Heart left ventricle (tissue), 16 donors: Measurements from ENCODE around the gene SACS. TPM values are rescaled to one million over a fixed set of nuclear protein-coding genes. Genes with fewer than 3 reads are reported as not detected.

Experiments
- ATAC-seq, 4 donors: fragments of 200-7000 bp; cut with Tn5 transposase; one replicate each; pipeline ENCODE4 v1.9.1; 2020 to 2022; ENCODE audit warnings: moderate library complexity in 4 of 4, mild to moderate bottlenecking in 3 of 4, moderate number of reproducible peaks in 1 of 4
- DNase-seq, 5 donors: peaks; one replicate each; pipeline ENCODE4 v3.0.0-alpha.2; 2020
- H3K27ac ChIP-seq, 12 donors: fragments of 200-600 bp; sonication (generic) in 4 of 12; one replicate each; pipeline versions ENCODE4 v1.5.0 to v1.8.0; 2016 to 2022; ENCODE audit warnings: mild to moderate bottlenecking in 2 of 12
- H3K27me3 ChIP-seq, 9 donors: fragments of 200-600 bp; sonication (generic) in 2 of 9; one replicate each; pipeline versions ENCODE4 v1.5.1 to v1.8.0; 2016 to 2022; ENCODE audit warnings: mild to moderate bottlenecking in 3 of 9
- H3K36me3 ChIP-seq, 9 donors: fragments of 200-600 bp; sonication (generic) in 2 of 9; one replicate each; pipeline versions ENCODE4 v1.5.0 to v1.8.0; 2018 to 2022; ENCODE audit warnings: mild to moderate bottlenecking in 2 of 9
- H3K4me1 ChIP-seq, 12 donors: fragments of 200-600 bp; sonication (generic) in 4 of 12; one replicate each; pipeline versions ENCODE4 v1.5.0 to v1.8.0; 2016 to 2022; ENCODE audit warnings: mild to moderate bottlenecking in 3 of 12
- H3K4me3 ChIP-seq, 12 donors: fragments of 200-600 bp; sonication (generic) in 4 of 12; one replicate each; pipeline versions ENCODE4 v1.5.0 to v1.8.0; 2017 to 2022; ENCODE audit warnings: mild to moderate bottlenecking in 9 of 12, moderate library complexity in 4 of 12
- H3K9me3 ChIP-seq, 12 donors: fragments of 200-600 bp; sonication (generic) in 4 of 12; one replicate each; pipeline versions ENCODE4 v1.5.0 to v1.8.0; 2016 to 2022; ENCODE audit warnings: mild to moderate bottlenecking in 1 of 12
- CTCF ChIP-seq, 12 donors: fragments of 200-600 bp; sonication (generic) in 4 of 12; IDR thresholded peaks; one replicate each; pipeline versions ENCODE4 v1.5.0 to v1.8.0; 2018 to 2022; ENCODE audit warnings: antibody characterized with exemption in 12 of 12, mild to moderate bottlenecking in 5 of 12
- POLR2A ChIP-seq, 2 donors: fragments of 450-650 bp; IDR thresholded peaks; one replicate each; pipeline ENCODE4 v1.6.1; 2017; ENCODE audit warnings: antibody characterized with exemption in 2 of 2, mild to moderate bottlenecking in 2 of 2, moderate library complexity in 2 of 2
- WGBS, 4 donors: extraction: QIAGEN DNeasy Blood & Tissue Kit in 2 of 4; methylation state at CpG; one replicate each; pipeline versions ENCODE4 v1.1.5 to v1.1.7; 2013 to 2018; 5-methylcytosine and 5-hydroxymethylcytosine counted together
- intact Hi-C, 10 donors: fragments of 100-400 bp; cut with DNase I; formaldehyde crosslinking; loops; one replicate each; pipeline versions ENCODE4 v1.11.1 to v1.14.2; 2022
- polyA plus RNA-seq, 2 donors: library from polyadenylated mRNA; stranded (reverse); fragments of 200-250 nt; gene quantifications; one replicate each; pipeline ENCODE4 v1.2.3, GENCODE V29; 2013
- total RNA-seq, 9 donors: library from RNA; depleted of rRNA in 2 of 9; stranded (reverse); fragments of >200 nt in 2 of 9; fragmentation: NEBNext Ultra II Directional in 3 of 9; extraction: Animal tissue kit (Norgen Biotek cat#: 25700) in 3 of 9; gene quantifications; one replicate each; pipeline versions ENCODE4 v1.1.0 to v1.2.4, GENCODE V29; 2016 to 2023
- donor health status: ischemic (EF 13 %, LVEDD 7.1; RV severe dilation, severe dysfunction).
- donor health status: healthy with polysubstance abuse.
- donor health status: DM: no; HTN: yes; CAD: no.
- donor health status: DM: no; HTN: no; CAD: no.
- donor health status: ischemic (EF 25% LVEDD 6.9; RV normal size, moderate dysfunction).
- donor health status: ischemic (EF 25% LVEDD 5.7; RV mildly dilated, moderate dysfunction).
- donor health status: healthy.
- donor health status: DM: yes; HTN: yes; CAD: no.
- donor health status: ischemic (EF 35%, LVEDD 5.7; RV mildly dilated, moderate dysfunction).
- donor health status: nonischemic (EF 11% LVEDD 7.7; RV severe dilation, severe dysfunction).
- donor health status: DM: yes; HTN: yes; CAD: no.
- donor health status: PGD.
- donor health status: ischemic (EF 29% LVEDD 5.4; RV normal size, mild dysfunction).
- donor health status: nonischemic (EF 23%, LVEDD 6.1; RV moderate dilation, normal function).

The SACS gene
- total and polyA plus RNA-seq, 11 donors = 2.8 to 29.3 (median 19.7) TPM

- 91 to 99% (median 96%) methylated on average over 3 of the region's 3 CpGs for WGBS, 4 donors
- no peak overlapping the region for H3K4me3 ChIP-seq
- H3K27me3 ChIP-seq = no peaks in the 10 kb centered on the region
- no peaks in the 10 kb centered on the region for H3K9me3 ChIP-seq
- TF ChIP-seq POLR2A (IDR thresholded peaks at IDR 0.05) (no peak), CTCF (IDR thresholded peaks at IDR 0.05) (no peak)
- H3K27ac ChIP-seq = no peak overlapping the region
- DNase-seq (no peak), ATAC-seq (no peak)
- H3K4me1 ChIP-seq = peaks cover 0 to 17% (median 4%) of the 10 kb centered on the region in 12 donors
- intact Hi-C loops = loop anchor here in 1 of 10 donors (10.0 kb wide), 1 partner anchor 509 kb away; no protein-coding TSS in a partner anchor
- peaks cover 2 to 94% (median 89%) of the 10 kb centered on the region in 9 donors for H3K36me3 ChIP-seq
These were observed 67.8 kb downstream of the SACS start for GRCh38 chr13:23365652-23366051.

- TF ChIP-seq POLR2A (IDR thresholded peaks at IDR 0.05) (no peak), CTCF (IDR thresholded peaks at IDR 0.05) (no peak)
- peaks cover 0 to 20% (median 4%) of the 10 kb centered on the region in 12 donors for H3K4me1 ChIP-seq
- H3K4me3 ChIP-seq = no peak overlapping the region
- H3K36me3 ChIP-seq = peaks cover 0 to 96% (median 78%) of the 10 kb centered on the region in 9 donors
- intact Hi-C loops = loop anchor here in 1 of 10 donors (10.0 kb wide), 1 partner anchor 515 kb away; no protein-coding TSS in a partner anchor
- H3K27ac ChIP-seq = no peak overlapping the region
- no peaks in the 10 kb centered on the region for H3K27me3 ChIP-seq
- 90 to 100% (median 99%) methylated on average over 1 of the region's 1 CpG for WGBS, 4 donors
- no peak for ATAC-seq
- no peak for DNase-seq
- no peaks in the 10 kb centered on the region for H3K9me3 ChIP-seq
These were observed 73.6 kb downstream of the SACS start for GRCh38 chr13:23359882-23360281.

- Histone ChIP-seq H3K36me3 (peaks cover 0 to 97% (median 78%) of the 10 kb centered on the region in 9 donors), H3K27me3 (no peaks in the 10 kb centered on the region), H3K9me3 (no peaks in the 10 kb centered on the region), H3K4me1 (peaks cover 0 to 16% (median 2%) of the 10 kb centered on the region in 12 donors), H3K4me3 (no peak overlapping the region), H3K27ac (no peak overlapping the region)
- intact Hi-C loops = no loop called here
- 61 to 78% (median 72%) methylated on average over 1 of the region's 1 CpG for WGBS, 4 donors
- DNase-seq (no peak), ATAC-seq (no peak)
- no peak for TF ChIP-seq CTCF (IDR thresholded peaks at IDR 0.05)
- TF ChIP-seq POLR2A (IDR thresholded peaks at IDR 0.05) = no peak
These were observed 76.2 kb downstream of the SACS start for GRCh38 chr13:23357349-23357748.

GRCh38 chr13:23356368-23356767, 77.1 kb downstream of the SACS start:
- 89 to 100% (median 91%) methylated on average over 2 of the region's 2 CpGs for WGBS, 4 donors
- no peak for TF ChIP-seq CTCF (IDR thresholded peaks at IDR 0.05)
- no peak for TF ChIP-seq POLR2A (IDR thresholded peaks at IDR 0.05)
- peaks cover 0 to 99% (median 77%) of the 10 kb centered on the region in 9 donors for H3K36me3 ChIP-seq

More at GRCh38 chr13:23356368-23356767, 77.1 kb downstream of the SACS start:
- H3K9me3 ChIP-seq = no peaks in the 10 kb centered on the region
- no peak overlapping the region for H3K4me3 ChIP-seq
- no peak for ATAC-seq
- no peak for DNase-seq
- H3K27ac ChIP-seq = no peak overlapping the region
- no peaks in the 10 kb centered on the region for H3K27me3 ChIP-seq
- intact Hi-C loops = no loop called here
- peaks cover 0 to 11% (median 0%) of the 10 kb centered on the region in 12 donors for H3K4me1 ChIP-seq
